ENCODE measurements around the gene RRP8. TPM values are rescaled to one million over a fixed set of nuclear protein-coding genes. Genes with fewer than 3 reads are reported as not detected.

Gene RRP8
- total RNA-seq, 6 donors from 2014 or later = 13.4 to 25.2 (median 22.1) TPM

DNA sequence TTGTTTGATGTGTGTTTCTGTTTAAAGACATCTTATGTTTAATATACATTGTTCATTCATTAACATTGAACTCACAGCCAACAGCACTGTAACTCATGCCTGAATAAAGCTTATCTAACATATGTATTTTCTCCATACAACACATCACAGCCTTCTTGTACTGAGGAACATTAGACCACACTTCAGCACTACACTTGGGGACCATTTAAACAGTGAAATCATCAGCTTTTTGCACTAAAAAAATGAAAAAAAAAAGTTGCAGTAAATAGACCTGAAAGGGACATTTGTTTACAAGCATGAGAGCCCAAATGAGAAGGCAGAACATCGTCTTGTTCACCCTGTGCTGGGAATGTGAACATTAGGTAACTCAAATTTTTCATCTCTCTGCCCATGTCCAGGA, 31.1 kb upstream of the RRP8 start:
- WGBS, 2 donors = 50 to 55% methylated on average over 1 of the region's 1 CpG
- no peak for ATAC-seq (ENCODE audit: low FRiP score in 2 of 2)

DNA sequence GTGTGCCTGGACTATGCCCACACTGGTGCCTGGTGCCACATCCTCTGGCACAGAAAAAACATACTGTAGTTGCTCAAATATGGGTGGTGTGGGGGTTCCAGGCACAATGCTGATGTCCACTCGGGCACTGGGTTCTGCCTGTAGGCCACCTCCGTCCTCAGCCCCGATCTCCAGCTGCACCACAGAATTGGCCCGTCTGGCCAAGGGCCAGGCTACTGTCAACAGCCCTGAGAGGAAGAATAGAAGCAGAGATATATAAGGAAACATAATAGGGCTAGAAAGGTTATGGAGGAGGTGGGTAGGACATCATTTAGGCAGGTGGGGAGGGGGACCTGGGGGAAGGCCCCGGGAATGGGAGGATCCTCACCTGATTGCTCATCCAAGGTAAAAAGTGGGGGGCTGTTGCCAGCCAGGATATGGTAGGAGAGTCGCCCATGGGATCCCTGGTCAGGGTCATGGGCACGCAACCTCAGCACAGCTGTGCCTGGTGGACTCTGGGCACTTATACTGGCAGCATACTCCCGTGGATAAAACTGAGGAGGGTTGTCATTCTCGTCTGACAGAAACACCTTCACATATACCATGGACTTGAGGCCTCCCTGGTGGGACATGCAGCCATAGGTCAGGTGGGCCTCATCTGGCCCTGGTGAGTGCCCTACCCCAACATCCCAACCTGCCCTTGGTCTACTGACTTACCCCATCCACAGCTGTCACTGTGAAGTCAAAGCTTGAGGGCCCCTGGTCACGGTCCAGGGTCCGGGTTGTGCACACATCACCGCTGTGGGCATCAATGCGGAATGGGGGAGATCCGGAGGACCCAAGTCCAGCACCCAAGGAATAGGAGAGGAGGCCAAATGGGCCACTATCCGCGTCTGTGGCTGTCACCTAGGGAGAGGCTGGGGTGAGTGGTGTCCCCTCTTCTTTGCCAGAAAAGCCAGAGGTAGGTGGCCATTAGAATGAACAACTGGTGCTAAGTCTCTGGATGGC, 30.3 kb upstream of the RRP8 start:
- Histone ChIP-seq H3K9me3 (no peaks in the 10 kb centered on the region), H3K27ac (peak overlapping the region in 3 of 4 donors; percentile 64 to 75 (median 70)), H3K27me3 (no peaks in the 10 kb centered on the region), H3K36me3 (peaks cover 0 to 43% (median 17%) of the 10 kb centered on the region in 4 donors), H3K4me1 (peaks cover 30 to 47% (median 42%) of the 10 kb centered on the region in 4 donors), H3K4me3 (no peak overlapping the region)
- WGBS, 2 donors = 87 to 92% methylated on average over 13 to 16 of the region's 16 CpGs
- no peak for ATAC-seq (ENCODE audit: low FRiP score in 2 of 2)
- peak in 1 of 2 donors; percentile 22 for DNase-seq
- TF ChIP-seq, protein P1, sequence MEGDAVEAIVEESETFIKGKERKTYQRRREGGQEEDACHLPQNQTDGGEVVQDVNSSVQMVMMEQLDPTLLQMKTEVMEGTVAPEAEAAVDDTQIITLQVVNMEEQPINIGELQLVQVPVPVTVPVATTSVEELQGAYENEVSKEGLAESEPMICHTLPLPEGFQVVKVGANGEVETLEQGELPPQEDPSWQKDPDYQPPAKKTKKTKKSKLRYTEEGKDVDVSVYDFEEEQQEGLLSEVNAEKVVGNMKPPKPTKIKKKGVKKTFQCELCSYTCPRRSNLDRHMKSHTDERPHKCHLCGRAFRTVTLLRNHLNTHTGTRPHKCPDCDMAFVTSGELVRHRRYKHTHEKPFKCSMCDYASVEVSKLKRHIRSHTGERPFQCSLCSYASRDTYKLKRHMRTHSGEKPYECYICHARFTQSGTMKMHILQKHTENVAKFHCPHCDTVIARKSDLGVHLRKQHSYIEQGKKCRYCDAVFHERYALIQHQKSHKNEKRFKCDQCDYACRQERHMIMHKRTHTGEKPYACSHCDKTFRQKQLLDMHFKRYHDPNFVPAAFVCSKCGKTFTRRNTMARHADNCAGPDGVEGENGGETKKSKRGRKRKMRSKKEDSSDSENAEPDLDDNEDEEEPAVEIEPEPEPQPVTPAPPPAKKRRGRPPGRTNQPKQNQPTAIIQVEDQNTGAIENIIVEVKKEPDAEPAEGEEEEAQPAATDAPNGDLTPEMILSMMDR (IDR thresholded peaks at IDR 0.05) = no peak
- TF ChIP-seq POLR2AphosphoS5 (IDR thresholded peaks at IDR 0.05) (no peak), EP300 (IDR thresholded peaks at IDR 0.05) (no peak), POLR2A (IDR thresholded peaks at IDR 0.05) (no peak)

More for the DNA sequence above, 31.1 kb upstream of the RRP8 start:
- H3K4me3 ChIP-seq = no peak overlapping the region
- peak overlapping the region; percentile 43 to 75 (median 71) for H3K27ac ChIP-seq
- H3K27me3 ChIP-seq = no peaks in the 10 kb centered on the region
- TF ChIP-seq EP300 (IDR thresholded peaks at IDR 0.05) (no peak), POLR2A (IDR thresholded peaks at IDR 0.05) (no peak)
- TF ChIP-seq, protein P1 (IDR thresholded peaks at IDR 0.05) = no peak
- no peak for DNase-seq
- H3K4me1 ChIP-seq = peaks cover 33 to 53% (median 44%) of the 10 kb centered on the region in 4 donors
- H3K9me3 ChIP-seq = no peaks in the 10 kb centered on the region
- peaks cover 0 to 38% (median 15%) of the 10 kb centered on the region in 4 donors for H3K36me3 ChIP-seq

DNA sequence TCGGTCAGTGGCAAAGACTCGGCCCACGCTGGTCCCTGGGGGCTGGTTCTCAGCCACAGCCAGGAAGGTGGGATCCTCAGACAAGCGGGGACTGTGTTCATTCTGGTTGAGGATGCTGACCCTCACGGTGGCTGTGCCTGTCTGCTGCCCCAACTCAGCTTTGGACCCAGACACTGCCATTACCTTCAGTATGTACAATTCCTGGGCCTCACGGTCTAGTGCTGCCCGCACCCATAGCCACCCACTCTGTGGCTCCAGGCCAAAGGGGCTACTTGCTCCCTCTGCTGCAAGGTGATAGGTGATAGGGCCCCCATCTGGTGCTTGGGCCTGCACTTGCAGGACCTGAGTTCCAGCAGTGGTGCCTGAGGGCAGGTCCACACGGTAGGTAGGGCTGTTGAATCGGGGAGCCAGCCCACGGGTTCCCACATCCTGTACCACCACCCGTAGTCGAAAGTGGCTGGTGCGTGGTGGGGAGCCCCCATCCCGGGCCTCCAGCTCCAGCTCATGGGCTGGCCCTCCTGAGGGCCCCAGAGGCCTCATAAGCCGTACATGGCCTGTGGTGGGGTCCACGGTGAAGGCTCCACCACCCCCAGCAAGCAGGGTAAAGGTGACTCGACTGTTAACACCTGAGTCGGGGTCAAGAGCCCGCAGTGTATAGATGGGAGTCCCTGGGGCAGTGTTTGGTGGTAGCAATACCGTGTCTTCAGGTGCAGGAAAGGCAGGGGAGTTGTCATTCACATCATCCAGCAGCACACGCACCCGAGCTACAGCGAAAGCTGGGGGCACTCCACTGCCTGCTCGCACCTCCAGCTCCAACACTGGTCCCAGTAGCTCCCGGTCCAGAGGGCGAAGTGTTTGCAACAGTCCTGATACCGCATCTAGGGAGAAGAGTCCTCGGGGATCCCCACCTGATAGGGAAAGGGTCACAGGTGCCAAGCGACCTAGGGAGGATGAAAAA, 29.0 kb upstream of the RRP8 start:
- no peaks in the 10 kb centered on the region for H3K9me3 ChIP-seq
- DNase-seq = peak in 1 of 2 donors; percentile 48
- no peak for TF ChIP-seq POLR2AphosphoS5 (IDR thresholded peaks at IDR 0.05)
- H3K36me3 ChIP-seq = peaks cover 0 to 49% (median 17%) of the 10 kb centered on the region in 4 donors
- ATAC-seq (ENCODE audit: low FRiP score in 2 of 2) = no peak
- 89 to 93% methylated on average over 4 to 29 of the region's 29 CpGs for WGBS, 2 donors
- H3K4me3 ChIP-seq = no peak overlapping the region
- H3K27ac ChIP-seq = no peak overlapping the region
- no peaks in the 10 kb centered on the region for H3K27me3 ChIP-seq
- H3K4me1 ChIP-seq = peaks cover 17 to 35% (median 31%) of the 10 kb centered on the region in 4 donors

DNA sequence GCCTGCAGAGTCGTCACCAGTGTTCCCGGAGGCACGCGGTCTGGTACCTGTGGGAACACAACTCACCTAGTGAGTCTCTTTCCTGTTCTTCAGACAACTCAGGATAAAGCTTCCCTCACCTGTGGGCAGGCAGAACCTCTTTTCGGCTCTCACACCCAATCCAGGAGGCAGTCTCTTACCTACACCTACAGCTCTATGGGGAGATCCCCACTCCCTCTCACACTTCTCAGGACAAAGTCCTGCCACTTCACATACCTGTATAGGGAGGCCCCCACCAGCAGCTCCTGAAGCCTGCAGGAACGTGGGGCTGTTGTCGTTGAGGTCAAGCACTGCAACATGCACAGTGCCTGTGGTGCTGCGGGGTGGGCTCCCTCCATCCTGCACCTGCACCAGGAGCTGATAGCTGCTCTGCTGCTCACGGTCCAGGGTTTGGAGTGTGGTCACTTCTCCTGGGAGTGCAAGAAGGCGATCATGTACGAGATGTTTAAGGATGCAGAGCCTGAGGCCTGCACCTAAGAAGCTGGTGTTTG, 28.0 kb upstream of the RRP8 start:
- TF ChIP-seq, protein P1 (IDR thresholded peaks at IDR 0.05) = no peak
- TF ChIP-seq POLR2AphosphoS5 (IDR thresholded peaks at IDR 0.05) = no peak
- TF ChIP-seq EP300 (IDR thresholded peaks at IDR 0.05) = no peak
- no peak for TF ChIP-seq POLR2A (IDR thresholded peaks at IDR 0.05)
- peaks cover 16 to 32% (median 25%) of the 10 kb centered on the region in 4 donors for H3K4me1 ChIP-seq
- peak; percentile 6 to 30 for DNase-seq
- peaks cover 0 to 59% (median 25%) of the 10 kb centered on the region in 4 donors for H3K36me3 ChIP-seq
- no peak overlapping the region for H3K27ac ChIP-seq
- no peaks in the 10 kb centered on the region for H3K9me3 ChIP-seq
- no peaks in the 10 kb centered on the region for H3K27me3 ChIP-seq
- H3K4me3 ChIP-seq = no peak overlapping the region
- WGBS, 2 donors = 85 to 87% methylated on average over 9 to 11 of the region's 11 CpGs
- no peak for ATAC-seq (ENCODE audit: low FRiP score in 2 of 2)

All from upper lobe of left lung (tissue), 6 donors.